HG03095 (cell line): ENCODE measurements around the gene PTPA.
"Not testable (repeated sequence)": the region's sequence is repeated elsewhere in the genome, so short reads cannot be mapped to it uniquely, and the experiment has no call there.

Experiments used
- ATAC-seq: cut with Tn5 transposase; IDR thresholded peaks from one replicate; pipeline ENCODE4 v1.9.1; 2021; ENCODE audit warnings: moderate library complexity; ENCODE audit not compliant: unreplicated experiment

The PTPA gene

GRCh38 chr9:129194221-129194620 is 83.0 kb downstream of the PTPA start:
- no peak for ATAC-seq

- ATAC-seq: no peak
These were observed 84.4 kb downstream of the PTPA start for GRCh38 chr9:129195606-129196005.

GRCh38 chr9:129197045-129197444 is 85.8 kb downstream of the PTPA start:
- not testable (repeated sequence) for ATAC-seq

GRCh38 chr9:129197978-129198318 is 86.7 kb downstream of the PTPA start:
- ATAC-seq: no peak
